Ovary (tissue), 9 donors: ENCODE results near the gene SLC22A3. TPM values are rescaled to one million over a fixed set of nuclear protein-coding genes. Genes with fewer than 3 reads are reported as not detected.

Experiments used
- DNase-seq, 5 donors: peaks; one replicate each; pipeline ENCODE4 v3.0.0-alpha.2; 2019 to 2020
- H3K27ac ChIP-seq, 2 donors: fragments of 200-600 bp; one replicate each; pipeline versions ENCODE4 v1.5.1 to v1.8.0; 2019 to 2022
- H3K27me3 ChIP-seq: fragments of 200-600 bp; one replicate; pipeline ENCODE4 v1.8.0; 2022
- H3K36me3 ChIP-seq: fragments of 200-600 bp; sonication (generic); one replicate; pipeline ENCODE4 v1.5.1; 2019
- H3K4me1 ChIP-seq: one replicate; pipeline ENCODE4 v1.8.1; 2013; ENCODE audit warnings: mild to moderate bottlenecking, moderate library complexity; ENCODE audit not compliant: insufficient read depth
- H3K4me3 ChIP-seq: fragments of 200-600 bp; sonication (generic); one replicate; pipeline ENCODE4 v1.5.1; 2017
- H3K9me3 ChIP-seq, 2 donors: fragments of 200-600 bp in 1 of 2; sonication (generic) in 1 of 2; one replicate each; pipeline versions ENCODE4 v1.5.1 to v1.8.1; 2013 to 2019; ENCODE audit warnings: mild to moderate bottlenecking in 1 of 2, moderate library complexity in 1 of 2
- CTCF ChIP-seq, 3 donors: fragments of 450-650 bp in 2 of 3; fragments of 200-600 bp in 1 of 3; IDR thresholded peaks; one replicate each; pipeline versions ENCODE4 v1.5.1 to v1.8.0; 2016 to 2022; ENCODE audit warnings: antibody characterized with exemption in 3 of 3, mild to moderate bottlenecking in 1 of 3
- EP300 ChIP-seq: sonication (generic); formaldehyde crosslinking; IDR thresholded peaks from one replicate; pipeline ENCODE4 v1.6.1; 2017; ENCODE audit warnings: antibody characterized with exemption
- POLR2A ChIP-seq: fragments of 450-650 bp; IDR thresholded peaks from one replicate; pipeline ENCODE4 v1.6.1; 2017; ENCODE audit warnings: antibody characterized with exemption, mild to moderate bottlenecking, moderate library complexity
- WGBS, 3 donors: extraction: QIAGEN DNeasy Blood & Tissue Kit in 1 of 3; methylation state at CpG; one replicate each; pipeline versions ENCODE4 v1.1.5 to v1.1.7; 2013 to 2017; 5-methylcytosine and 5-hydroxymethylcytosine counted together
- intact Hi-C, 4 donors: fragments of 100-400 bp; cut with DNase I; formaldehyde crosslinking; loops; one replicate each; pipeline versions ENCODE4 v1.11.0 to v1.15.1; 2022 to 2023
- polyA plus RNA-seq, 2 donors: library from polyadenylated mRNA; stranded (reverse); fragments of 200-250 nt in 1 of 2; fragments of 350-450 nt in 1 of 2; fragmentation: Illumina TruSeq in 1 of 2; extraction: RNeasy Lipid Tissue Mini Kit (QIAGEN cat#74804) in 1 of 2; gene quantifications; one replicate each; pipeline ENCODE4 v1.2.3, GENCODE V29; 2013 to 2014
- total RNA-seq, 7 donors: library from RNA; depleted of rRNA in 2 of 7; stranded (reverse); fragments of >200 nt in 2 of 7; fragmentation: NEBNext Ultra II Directional in 3 of 7; extraction: Animal tissue kit (Norgen Biotek cat#: 25700) in 3 of 7; gene quantifications; one replicate each; pipeline versions ENCODE4 v1.1.0 to v1.2.4, GENCODE V29; 2016 to 2023
- donor health status: DM: no; HTN: no; CAD: no; lungs with moderate emphysema.
- donor health status: DM: no; HTN: no; CAD: no.
- donor health status: Bipolar disorder and iron deficiency.
- donor health status: DM: yes; HTN: yes; CAD: no.
- donor health status: DM: no; HTN: no; CAD: no.
- donor health status: DM: yes; HTN: yes; CAD: no.

Gene SLC22A3
- total and polyA plus RNA-seq, 9 donors, result 13.5 to 42.5 (median 30.5) TPM

DNA sequence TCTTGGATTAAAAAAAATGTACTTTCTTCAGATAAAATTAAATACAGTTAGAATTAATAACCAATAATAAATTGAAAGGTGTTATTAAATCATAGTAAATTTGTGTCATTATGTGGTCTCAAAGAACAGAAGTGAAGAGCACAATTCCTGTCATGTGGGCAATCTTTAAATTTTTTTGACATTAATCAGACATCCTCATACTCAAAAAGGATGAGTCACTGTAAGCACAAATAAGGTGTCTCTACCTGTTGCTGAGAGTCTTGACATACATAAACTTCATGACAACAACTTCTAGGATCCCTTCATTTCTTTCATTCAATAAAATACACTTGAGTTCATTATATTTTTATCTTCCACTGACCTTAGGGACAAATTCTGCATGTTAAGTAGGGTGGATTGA, 76.1 kb downstream of the SLC22A3 start:
- intact Hi-C loops, result no loop called here
- H3K36me3 ChIP-seq, result no peaks in the 10 kb centered on the region
- no peaks in the 10 kb centered on the region for H3K27me3 ChIP-seq
- H3K4me1 ChIP-seq, result peaks cover 27% of the 10 kb centered on the region
- no peak overlapping the region for H3K27ac ChIP-seq
- DNase-seq, result no peak
- TF ChIP-seq EP300 (no peak), CTCF (IDR thresholded peaks at IDR 0.05) (no peak), POLR2A (no peak)
- no peaks in the 10 kb centered on the region for H3K9me3 ChIP-seq
- H3K4me3 ChIP-seq, result no peak overlapping the region

GRCh38 chr6:160426136-160426535, 78.0 kb downstream of the SLC22A3 start:
- no peaks in the 10 kb centered on the region for H3K27me3 ChIP-seq
- H3K4me1 ChIP-seq, result peaks cover 28% of the 10 kb centered on the region
- TF ChIP-seq POLR2A (no peak), EP300 (no peak), CTCF (IDR thresholded peaks at IDR 0.05) (no peak)
- intact Hi-C loops, result no loop called here
- H3K9me3 ChIP-seq, result no peaks in the 10 kb centered on the region
- 87 to 90% (median 90%) methylated on average over 3 of the region's 3 CpGs for WGBS, 3 donors
- DNase-seq, result no peak
- H3K27ac ChIP-seq, result peak overlapping the region in 1 of 2 donors; percentile 85
- no peaks in the 10 kb centered on the region for H3K36me3 ChIP-seq
- H3K4me3 ChIP-seq, result no peak overlapping the region

- intact Hi-C loops, result no loop called here
- WGBS, 3 donors, result 16 to 34% (median 18%) methylated on average over 5 of the region's 5 CpGs
Observed at GRCh38 chr6:160427312-160428068, 79.3 kb downstream of the SLC22A3 start.

DNA sequence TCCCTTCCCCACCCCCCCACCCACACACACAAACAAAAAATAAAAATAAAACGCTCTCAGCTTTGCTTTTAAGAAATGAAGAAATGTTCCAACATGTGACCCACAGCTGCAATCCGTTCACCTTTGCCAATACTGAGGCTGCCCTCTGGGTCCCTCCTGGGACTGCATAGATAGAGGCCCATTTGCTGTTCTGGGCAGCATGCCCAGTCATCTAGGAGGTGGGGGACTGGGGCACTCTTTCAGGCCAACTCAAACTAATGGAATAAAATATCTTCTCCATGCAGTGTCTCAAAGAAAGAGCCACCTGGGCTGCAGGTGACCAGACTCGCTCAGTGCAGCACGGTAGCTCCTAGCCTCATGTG, 79.9 kb downstream of the SLC22A3 start:
- H3K27me3 ChIP-seq, result no peaks in the 10 kb centered on the region
- peak; percentile 83 to 92 (median 87) for DNase-seq
- WGBS, 3 donors, result 16 to 17% (median 17%) methylated on average over 4 of the region's 4 CpGs
- intact Hi-C loops, result no loop called here
- peaks cover 27% of the 10 kb centered on the region for H3K4me1 ChIP-seq
- H3K4me3 ChIP-seq, result no peak overlapping the region
- TF ChIP-seq CTCF (IDR thresholded peaks at IDR 0.05) (no peak), POLR2A (no peak), EP300 (no peak)
- peak overlapping the region in 1 of 2 donors; percentile 85 for H3K27ac ChIP-seq
- H3K36me3 ChIP-seq, result no peaks in the 10 kb centered on the region
- no peaks in the 10 kb centered on the region for H3K9me3 ChIP-seq

More at GRCh38 chr6:160427312-160428068, 79.3 kb downstream of the SLC22A3 start:
- Histone ChIP-seq H3K9me3 (no peaks in the 10 kb centered on the region), H3K27ac (peak overlapping the region; percentile 32 to 85), H3K36me3 (no peaks in the 10 kb centered on the region), H3K27me3 (no peaks in the 10 kb centered on the region), H3K4me3 (no peak overlapping the region), H3K4me1 (peaks cover 27% of the 10 kb centered on the region)
- TF ChIP-seq POLR2A (no peak), EP300 (no peak), CTCF (IDR thresholded peaks at IDR 0.05) (no peak)
- DNase-seq, result peak; percentile 53 to 82 (median 68)
